Measurements from ENCODE around the gene MTG2. TPM values are rescaled to one million over a fixed set of nuclear protein-coding genes. Genes with fewer than 3 reads are reported as not detected.

The MTG2 gene
- polyA plus RNA-seq, 1 donor from 2014 or later: 36.1 TPM

GRCh38 chr20:62150310-62150575 is 32.6 kb upstream of the MTG2 start:
- H3K79me2 ChIP-seq (replicated peaks; ENCODE audit: insufficient read depth, low read length): peaks cover 73% of the 10 kb centered on the region
- H3K27ac ChIP-seq (ENCODE audit: low read length): peak overlapping the region; percentile 64
- peak overlapping the region; percentile 23 for H3K9ac ChIP-seq (ENCODE audit: low read length)
- no peaks in the 10 kb centered on the region for H3F3A ChIP-seq (ENCODE audit: insufficient read depth, low read length, poor library complexity, severe bottlenecking)
- H3K4me2 ChIP-seq (ENCODE audit: low read length): no peak overlapping the region
- no peak for TF ChIP-seq EZH2 (IDR thresholded peaks at IDR 0.05; ENCODE audit: borderline replicate concordance, insufficient read depth, low read length, poor library complexity, severe bottlenecking)
- TF ChIP-seq CTCF (IDR thresholded peaks at IDR 0.05; ENCODE audit: poor library complexity, severe bottlenecking): no peak
- TF ChIP-seq SMC3 (conservative IDR thresholded peaks at IDR 0.05; ENCODE audit: poor library complexity): no peak
- TF ChIP-seq REST (IDR thresholded peaks at IDR 0.05; ENCODE audit: borderline replicate concordance): no peak
- no peak for TF ChIP-seq POLR2AphosphoS5 (IDR thresholded peaks at IDR 0.05)
- no peak for TF ChIP-seq EP300 (conservative IDR thresholded peaks at IDR 0.05; ENCODE audit: poor library complexity, severe bottlenecking)
- TF ChIP-seq RAD21 (conservative IDR thresholded peaks at IDR 0.05): no peak
- TF ChIP-seq TAF1 (IDR thresholded peaks at IDR 0.05; ENCODE audit: low read depth): no peak
- TF ChIP-seq MXI1 (conservative IDR thresholded peaks at IDR 0.05; ENCODE audit: poor library complexity, severe bottlenecking): no peak
- no peaks in the 10 kb centered on the region for H3K27me3 ChIP-seq (ENCODE audit: insufficient read depth, low read depth, low read length)
- H4K20me1 ChIP-seq (ENCODE audit: insufficient read depth): peaks cover 44% of the 10 kb centered on the region
- peak overlapping the region; percentile 44 for H3K4me3 ChIP-seq (ENCODE audit: low read length)
- H3K9me2 ChIP-seq (ENCODE audit: insufficient read depth, low read length): no peaks in the 10 kb centered on the region
- H2AFZ ChIP-seq (ENCODE audit: low read depth, low read length): no peak overlapping the region
- no peaks in the 10 kb centered on the region for H3K9me3 ChIP-seq (ENCODE audit: low read length)
- H3K36me3 ChIP-seq (ENCODE audit: insufficient read depth, low read length): no peaks in the 10 kb centered on the region

GRCh38 chr20:62151225-62151624 is 31.6 kb upstream of the MTG2 start:
- Histone ChIP-seq H3K27me3 (ENCODE audit: insufficient read depth, low read depth, low read length) (no peaks in the 10 kb centered on the region), H3K4me2 (ENCODE audit: low read length) (no peak overlapping the region), H3K27ac (ENCODE audit: low read length) (no peak overlapping the region), H4K20me1 (ENCODE audit: insufficient read depth) (peaks cover 38% of the 10 kb centered on the region), H3F3A (ENCODE audit: insufficient read depth, low read length, poor library complexity, severe bottlenecking) (no peaks in the 10 kb centered on the region), H3K9ac (ENCODE audit: low read length) (no peak overlapping the region), H3K79me2 (replicated peaks; ENCODE audit: insufficient read depth, low read length) (peaks cover 70% of the 10 kb centered on the region), H2AFZ (ENCODE audit: low read depth, low read length) (no peak overlapping the region), H3K36me3 (ENCODE audit: insufficient read depth, low read length) (no peaks in the 10 kb centered on the region), H3K4me3 (ENCODE audit: low read length) (no peak overlapping the region), H3K9me3 (ENCODE audit: low read length) (no peaks in the 10 kb centered on the region), H3K9me2 (ENCODE audit: insufficient read depth, low read length) (no peaks in the 10 kb centered on the region)
- no peak for TF ChIP-seq REST (IDR thresholded peaks at IDR 0.05; ENCODE audit: borderline replicate concordance)
- TF ChIP-seq TAF1 (IDR thresholded peaks at IDR 0.05; ENCODE audit: low read depth): no peak
- TF ChIP-seq MXI1 (conservative IDR thresholded peaks at IDR 0.05; ENCODE audit: poor library complexity, severe bottlenecking): no peak
- no peak for TF ChIP-seq SMC3 (conservative IDR thresholded peaks at IDR 0.05; ENCODE audit: poor library complexity)
- TF ChIP-seq EP300 (conservative IDR thresholded peaks at IDR 0.05; ENCODE audit: poor library complexity, severe bottlenecking): no peak
- TF ChIP-seq RAD21 (conservative IDR thresholded peaks at IDR 0.05): no peak

All from neural cell (in vitro differentiated cells).